Neuron (in vitro differentiated cells): ENCODE results near the gene TP53I11.

Experiments used
- H2AFZ ChIP-seq: one replicate; pipeline ENCODE4 v1.6.1; 2013; ENCODE audit warnings: low read depth, mild to moderate bottlenecking, inconsistent platforms, low read length, moderate library complexity
- H3K27me3 ChIP-seq: one replicate; pipeline ENCODE4 v1.6.1; 2013; ENCODE audit warnings: low read length; ENCODE audit not compliant: insufficient read depth
- H3K36me3 ChIP-seq: one replicate; pipeline ENCODE4 v1.6.1; 2013; ENCODE audit warnings: low read length; ENCODE audit not compliant: insufficient read depth
- H3K4me1 ChIP-seq: one replicate; pipeline ENCODE4 v1.6.1; 2013; ENCODE audit warnings: low read length; ENCODE audit not compliant: insufficient read depth
- H3K4me3 ChIP-seq: 2 replicates; pipeline ENCODE4 v1.5.1; 2013; ENCODE audit warnings: mild to moderate bottlenecking, low read length, moderate library complexity
- H3K9me3 ChIP-seq: one replicate; pipeline ENCODE4 v1.6.1; 2013; ENCODE audit warnings: low read length

Gene TP53I11

DNA sequence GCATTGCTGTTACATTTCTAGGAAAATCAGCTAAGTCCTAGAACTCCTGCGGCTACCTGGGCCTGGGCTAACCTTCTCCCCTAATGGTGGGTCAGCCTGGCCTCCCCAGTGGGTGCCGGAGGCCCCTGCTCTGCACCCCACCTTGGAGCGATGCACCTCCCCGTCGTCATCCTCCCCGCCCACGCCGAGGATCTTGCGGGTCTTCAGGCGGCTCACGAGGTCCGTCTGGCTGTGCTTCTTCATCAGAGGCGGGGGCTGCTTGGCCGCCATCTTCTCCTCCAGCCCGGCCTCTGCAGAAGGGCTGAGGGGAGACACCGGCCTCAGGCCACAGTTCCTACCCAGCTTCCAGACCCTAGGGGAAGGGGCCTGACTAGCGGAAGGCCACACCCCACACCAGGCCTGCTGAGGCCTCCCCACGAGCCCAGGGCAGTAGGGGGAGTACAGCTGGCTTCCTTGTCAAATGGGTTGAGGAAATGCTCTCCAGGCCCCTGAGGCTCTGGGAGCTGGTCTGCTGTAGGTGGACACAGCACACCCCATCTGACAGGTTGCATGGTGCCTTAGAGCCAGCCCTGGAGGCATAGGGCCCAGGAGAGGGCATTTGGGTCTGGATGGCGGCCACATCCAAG, 12.5 kb downstream of the TP53I11 start:
- Histone ChIP-seq H3K4me3 (no peak overlapping the region), H2AFZ (no peak overlapping the region), H3K4me1 (no peaks in the 10 kb centered on the region), H3K36me3 (no peaks in the 10 kb centered on the region), H3K9me3 (no peaks in the 10 kb centered on the region), H3K27me3 (no peaks in the 10 kb centered on the region)

DNA sequence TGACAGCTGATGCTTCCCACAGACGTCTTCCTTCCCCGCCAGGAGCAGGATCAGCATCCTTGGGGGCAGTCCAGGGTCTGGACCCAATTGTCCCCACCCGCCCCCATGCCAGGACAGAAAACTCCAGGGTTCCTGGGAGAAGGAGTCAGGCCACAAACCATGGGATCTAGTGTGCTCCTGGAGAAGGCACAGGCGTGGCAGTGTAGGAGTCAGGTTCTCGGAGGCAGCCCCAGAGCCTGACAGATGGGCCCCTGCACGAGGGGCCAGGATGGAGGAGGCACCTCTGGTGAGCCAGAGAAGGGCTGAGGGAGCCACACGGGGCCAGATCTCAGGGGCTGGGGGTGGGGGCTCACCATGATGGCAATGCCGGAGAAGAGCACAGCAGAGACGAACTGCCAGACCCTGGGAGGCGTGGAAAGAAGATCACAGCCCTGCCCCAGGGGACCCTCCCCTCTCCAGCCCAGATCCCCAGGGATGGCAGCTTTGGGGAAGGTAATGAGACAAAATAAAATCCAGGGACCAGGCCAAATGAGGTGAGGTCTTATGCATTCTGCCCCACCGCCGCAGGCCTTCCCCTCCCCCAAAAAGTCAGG, 13.6 kb downstream of the TP53I11 start:
- Histone ChIP-seq H3K9me3 (no peaks in the 10 kb centered on the region), H3K36me3 (no peaks in the 10 kb centered on the region), H2AFZ (no peak overlapping the region), H3K4me3 (no peak overlapping the region), H3K27me3 (no peaks in the 10 kb centered on the region), H3K4me1 (no peaks in the 10 kb centered on the region)

DNA sequence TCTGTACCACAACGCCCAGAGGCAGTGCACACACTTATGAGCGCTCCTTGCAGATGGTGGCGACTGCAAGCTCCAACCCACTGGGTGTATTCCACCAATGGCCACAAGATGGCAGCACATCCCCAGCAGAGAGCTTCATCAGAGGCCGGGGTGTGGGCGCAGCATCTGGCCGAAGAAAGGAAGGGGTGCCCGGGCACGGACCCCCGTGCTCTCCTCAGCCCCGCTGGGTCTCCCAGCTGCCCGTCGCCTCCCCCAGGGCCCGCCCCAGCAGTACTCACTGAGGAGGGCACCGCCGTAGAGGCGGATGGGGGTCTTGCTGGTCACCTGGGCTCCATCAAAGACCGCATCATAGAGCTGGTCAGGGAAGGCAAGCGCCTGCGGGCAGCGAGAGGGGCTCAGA, 14.2 kb downstream of the TP53I11 start:
- no peaks in the 10 kb centered on the region for H3K4me1 ChIP-seq
- H2AFZ ChIP-seq, result no peak overlapping the region
- H3K9me3 ChIP-seq, result no peaks in the 10 kb centered on the region
- no peak overlapping the region for H3K4me3 ChIP-seq
- H3K36me3 ChIP-seq, result no peaks in the 10 kb centered on the region
- no peaks in the 10 kb centered on the region for H3K27me3 ChIP-seq

DNA sequence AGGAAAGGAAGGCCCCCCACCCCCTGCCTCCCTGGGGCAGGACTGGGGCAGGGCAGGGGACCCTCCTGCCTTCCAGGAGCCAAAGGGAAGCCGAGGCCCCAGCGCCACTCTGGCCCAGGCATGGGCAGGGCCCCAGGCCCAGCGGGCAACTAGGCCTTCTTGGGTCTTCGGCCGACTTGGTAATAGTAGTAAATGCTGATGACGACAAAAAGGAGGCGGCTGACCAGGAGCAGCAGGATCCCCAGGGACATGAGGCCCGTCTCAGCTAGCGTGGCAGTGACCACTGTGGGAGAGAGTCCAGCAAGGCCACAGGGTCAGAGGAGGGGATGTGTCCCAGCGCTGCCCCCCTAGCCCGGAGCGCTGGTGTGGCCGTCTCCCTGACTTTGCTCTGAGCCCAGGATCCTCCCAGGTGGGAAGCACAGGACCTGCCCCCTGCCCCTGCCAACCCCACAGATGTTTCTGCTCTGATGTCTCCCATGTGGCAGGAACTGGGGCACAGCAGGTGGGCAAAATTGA, 15.9 kb downstream of the TP53I11 start:
- H3K4me3 ChIP-seq, result no peak overlapping the region
- H2AFZ ChIP-seq, result no peak overlapping the region
- peaks cover 1% of the 10 kb centered on the region for H3K36me3 ChIP-seq
- H3K9me3 ChIP-seq, result no peaks in the 10 kb centered on the region
- no peaks in the 10 kb centered on the region for H3K4me1 ChIP-seq
- H3K27me3 ChIP-seq, result no peaks in the 10 kb centered on the region

DNA sequence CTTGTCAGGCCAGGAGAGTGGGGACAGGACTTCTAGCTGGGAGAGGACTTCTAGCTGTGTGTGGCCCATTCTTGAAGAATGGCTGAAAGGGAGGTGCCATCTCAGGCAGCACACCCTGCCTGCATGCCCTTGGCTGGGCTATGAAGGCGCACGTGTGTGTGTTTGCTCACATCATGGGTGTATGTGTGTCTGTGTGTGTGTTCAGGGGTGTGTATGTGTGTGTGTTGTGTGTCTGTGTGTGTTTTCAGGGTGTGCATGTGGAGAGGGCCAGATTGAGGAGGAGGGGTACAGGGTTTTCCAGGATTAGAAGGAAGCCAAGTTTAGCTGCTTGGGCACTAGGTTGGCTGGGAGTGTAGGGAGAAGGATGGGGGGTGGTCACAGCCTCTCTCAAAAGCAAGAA, 16.6 kb downstream of the TP53I11 start:
- H3K36me3 ChIP-seq, result peaks cover 7% of the 10 kb centered on the region
- H2AFZ ChIP-seq, result no peak overlapping the region
- H3K9me3 ChIP-seq, result no peaks in the 10 kb centered on the region
- no peak overlapping the region for H3K4me3 ChIP-seq
- H3K4me1 ChIP-seq, result no peaks in the 10 kb centered on the region
- no peaks in the 10 kb centered on the region for H3K27me3 ChIP-seq

DNA sequence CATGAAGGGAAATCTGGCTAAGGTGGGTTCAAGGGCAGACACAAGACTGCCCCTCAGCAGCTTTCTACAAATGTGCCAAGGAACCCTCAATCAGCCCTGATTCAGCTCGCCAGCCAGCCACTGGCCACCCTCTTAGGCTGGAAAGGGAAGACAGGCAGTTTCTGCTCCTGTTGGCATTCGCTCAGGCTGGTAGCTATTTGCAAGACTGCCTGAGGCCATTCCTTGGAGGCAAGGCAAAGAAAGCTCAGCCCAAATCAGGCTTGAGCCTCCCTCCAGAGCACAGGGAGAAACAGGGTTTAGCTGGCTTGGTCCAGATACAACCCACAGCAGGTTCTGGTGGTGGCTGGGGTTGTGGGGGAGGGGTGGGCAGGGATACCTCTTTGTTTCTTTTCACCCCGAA, 19.2 kb downstream of the TP53I11 start:
- Histone ChIP-seq H3K27me3 (no peaks in the 10 kb centered on the region), H3K9me3 (no peaks in the 10 kb centered on the region), H2AFZ (no peak overlapping the region), H3K36me3 (peaks cover 7% of the 10 kb centered on the region), H3K4me3 (no peak overlapping the region), H3K4me1 (no peaks in the 10 kb centered on the region)

DNA sequence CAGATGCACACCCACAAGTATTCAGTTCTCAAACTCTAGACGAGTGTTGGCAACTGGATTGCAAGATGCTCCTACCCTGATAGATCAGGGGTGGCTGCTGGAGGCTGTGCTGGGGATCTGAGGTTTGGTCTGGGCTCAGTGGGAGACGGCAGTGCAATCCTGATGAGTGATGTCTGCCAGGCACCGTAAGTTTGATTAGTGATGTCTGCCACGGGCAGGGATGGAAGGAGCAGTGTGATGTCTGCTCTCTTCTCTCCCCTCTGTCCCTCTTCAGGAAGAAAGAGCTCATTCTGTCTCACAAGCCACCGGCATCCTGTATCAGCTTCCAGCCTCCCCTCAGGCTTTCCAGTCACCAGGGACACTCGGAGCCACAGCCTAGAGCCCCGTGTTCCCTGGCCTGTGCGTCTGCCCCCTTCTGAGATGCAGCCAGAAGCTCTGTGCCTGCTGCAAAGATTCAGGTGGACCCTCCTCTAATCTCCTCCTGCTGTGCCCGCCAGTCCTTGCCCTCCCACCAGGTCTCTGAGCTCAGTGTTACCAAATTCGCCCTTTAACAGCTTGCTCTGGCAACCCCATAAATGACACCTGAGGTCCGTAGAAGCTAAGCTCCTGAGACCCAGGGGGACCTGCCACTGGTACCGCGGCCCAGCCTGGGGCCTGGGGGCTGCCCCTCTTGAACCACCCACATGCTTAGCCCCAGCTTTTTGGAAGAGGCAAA, 19.9 kb downstream of the TP53I11 start:
- H2AFZ ChIP-seq, result no peak overlapping the region
- H3K4me3 ChIP-seq, result no peak overlapping the region
- no peaks in the 10 kb centered on the region for H3K27me3 ChIP-seq
- peaks cover 7% of the 10 kb centered on the region for H3K36me3 ChIP-seq
- H3K9me3 ChIP-seq, result no peaks in the 10 kb centered on the region
- H3K4me1 ChIP-seq, result no peaks in the 10 kb centered on the region

DNA sequence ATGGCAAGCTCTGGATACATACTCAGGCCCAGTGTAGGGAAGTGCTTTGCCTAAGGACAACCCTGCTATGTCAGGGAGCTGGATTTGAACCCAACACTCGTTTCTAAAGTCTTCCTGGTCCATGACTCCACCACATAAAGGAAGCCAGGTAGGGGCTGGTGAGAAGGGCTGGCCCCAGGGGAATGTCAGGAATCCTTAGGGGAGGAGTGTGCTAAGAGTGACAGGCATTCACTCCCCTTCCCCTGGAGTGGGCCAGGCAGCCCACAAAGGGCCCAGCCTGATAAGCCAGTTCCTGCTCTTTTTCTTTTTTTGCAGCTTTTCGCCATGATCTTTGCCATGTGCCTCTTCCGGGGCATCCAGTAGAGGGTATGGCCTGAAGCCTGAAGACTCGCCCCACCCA, 21.9 kb downstream of the TP53I11 start:
- Histone ChIP-seq H2AFZ (no peak overlapping the region), H3K4me1 (no peaks in the 10 kb centered on the region), H3K4me3 (no peak overlapping the region)

DNA sequence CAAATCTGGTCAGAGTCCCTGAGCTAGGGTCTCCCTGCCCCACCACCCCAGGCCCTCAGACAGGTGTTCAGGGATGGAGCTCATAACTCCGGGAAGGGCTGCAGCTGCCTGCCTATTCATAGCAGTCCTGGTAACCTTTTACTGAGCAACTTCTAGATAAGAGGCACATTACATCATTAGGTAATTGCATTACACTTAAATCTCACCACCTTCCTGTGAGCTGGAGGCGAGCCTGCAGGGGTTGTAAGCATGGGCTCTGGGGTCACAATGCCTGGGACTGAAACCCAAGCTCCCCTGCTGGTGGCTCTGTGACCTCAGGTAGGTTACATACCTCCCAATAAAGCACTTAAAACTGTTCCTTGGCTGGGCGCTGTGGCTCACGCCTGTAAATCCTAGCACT, 22.5 kb downstream of the TP53I11 start:
- H3K4me1 ChIP-seq, result no peaks in the 10 kb centered on the region
- H3K9me3 ChIP-seq, result no peaks in the 10 kb centered on the region
- no peaks in the 10 kb centered on the region for H3K27me3 ChIP-seq

More for the DNA sequence above, 21.9 kb downstream of the TP53I11 start:
- Histone ChIP-seq H3K36me3 (peaks cover 11% of the 10 kb centered on the region), H3K27me3 (no peaks in the 10 kb centered on the region), H3K9me3 (no peaks in the 10 kb centered on the region)

DNA sequence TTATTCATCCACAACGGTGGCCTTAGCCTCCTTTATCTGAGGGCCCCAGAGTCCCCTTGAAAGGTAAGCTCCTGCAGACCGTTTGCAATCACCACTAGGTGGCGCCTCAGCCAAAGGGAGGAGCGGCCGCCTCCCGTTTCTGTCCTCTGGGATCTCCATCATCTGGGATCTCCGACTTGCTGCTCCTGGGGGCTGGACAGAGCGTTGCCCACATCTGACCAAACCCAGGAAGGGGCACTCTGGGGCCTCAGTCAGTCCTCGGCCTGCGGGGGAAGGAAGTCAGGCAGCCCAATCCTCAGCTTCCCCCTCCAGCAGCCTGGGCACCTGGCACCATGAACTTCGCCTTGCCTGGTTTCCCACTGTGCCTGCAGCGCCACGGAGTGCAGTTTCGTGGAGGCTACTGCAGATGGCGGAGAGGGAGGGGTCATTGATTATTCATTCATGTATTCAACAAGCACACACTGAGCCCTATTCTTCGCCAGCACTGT, 23.5 kb downstream of the TP53I11 start:
- no peaks in the 10 kb centered on the region for H3K4me1 ChIP-seq
- H3K27me3 ChIP-seq, result no peaks in the 10 kb centered on the region
- peaks cover 20% of the 10 kb centered on the region for H3K36me3 ChIP-seq
- no peak overlapping the region for H2AFZ ChIP-seq
- no peaks in the 10 kb centered on the region for H3K9me3 ChIP-seq
- no peak overlapping the region for H3K4me3 ChIP-seq

More for the DNA sequence above, 22.5 kb downstream of the TP53I11 start:
- no peak overlapping the region for H2AFZ ChIP-seq
- H3K36me3 ChIP-seq, result peaks cover 15% of the 10 kb centered on the region
- no peak overlapping the region for H3K4me3 ChIP-seq

DNA sequence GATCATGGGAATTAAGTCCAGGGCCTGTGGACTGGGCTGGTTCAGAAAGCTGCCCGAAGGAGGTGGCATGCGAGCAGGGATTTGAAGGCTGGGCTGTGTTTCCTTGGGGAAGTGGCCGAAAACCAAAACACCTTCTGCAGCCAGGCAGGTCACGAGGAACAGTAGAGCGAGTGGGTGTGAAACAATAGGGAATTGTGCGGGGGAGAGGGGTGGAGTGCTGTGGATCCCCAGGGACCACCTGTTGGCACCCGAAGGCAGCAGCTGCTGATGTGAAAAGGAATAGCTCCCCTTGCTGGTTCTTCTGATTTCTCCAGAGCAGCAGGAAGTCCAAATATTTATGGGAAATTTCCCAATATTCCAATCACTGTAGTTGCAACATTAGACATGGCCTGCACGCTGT, 24.6 kb downstream of the TP53I11 start:
- peaks cover 20% of the 10 kb centered on the region for H3K36me3 ChIP-seq
- no peaks in the 10 kb centered on the region for H3K27me3 ChIP-seq
- H3K9me3 ChIP-seq, result no peaks in the 10 kb centered on the region
- no peaks in the 10 kb centered on the region for H3K4me1 ChIP-seq
- H2AFZ ChIP-seq, result no peak overlapping the region
- no peak overlapping the region for H3K4me3 ChIP-seq

DNA sequence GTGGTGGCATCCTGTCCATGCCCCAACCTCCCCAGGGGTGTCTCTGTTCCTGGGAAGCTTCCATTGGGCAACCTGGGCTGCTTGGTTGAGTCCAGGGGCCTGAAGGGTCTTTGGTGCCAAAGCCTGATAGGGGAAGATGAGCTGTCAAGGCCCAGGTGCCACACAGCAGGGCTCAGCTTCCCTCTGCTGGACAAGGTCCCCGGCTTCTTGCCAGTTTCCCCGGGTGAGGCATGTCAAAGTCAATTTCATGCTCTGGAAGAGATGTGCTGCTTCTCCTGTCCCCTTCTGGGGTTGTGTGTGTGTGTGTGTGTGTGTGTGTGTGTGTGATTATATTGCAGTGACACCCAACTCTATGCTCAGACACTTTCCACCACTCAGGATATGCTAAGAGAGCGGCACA, 26.9 kb downstream of the TP53I11 start:
- Histone ChIP-seq H3K9me3 (no peaks in the 10 kb centered on the region), H3K27me3 (no peaks in the 10 kb centered on the region), H3K36me3 (peaks cover 35% of the 10 kb centered on the region)

DNA sequence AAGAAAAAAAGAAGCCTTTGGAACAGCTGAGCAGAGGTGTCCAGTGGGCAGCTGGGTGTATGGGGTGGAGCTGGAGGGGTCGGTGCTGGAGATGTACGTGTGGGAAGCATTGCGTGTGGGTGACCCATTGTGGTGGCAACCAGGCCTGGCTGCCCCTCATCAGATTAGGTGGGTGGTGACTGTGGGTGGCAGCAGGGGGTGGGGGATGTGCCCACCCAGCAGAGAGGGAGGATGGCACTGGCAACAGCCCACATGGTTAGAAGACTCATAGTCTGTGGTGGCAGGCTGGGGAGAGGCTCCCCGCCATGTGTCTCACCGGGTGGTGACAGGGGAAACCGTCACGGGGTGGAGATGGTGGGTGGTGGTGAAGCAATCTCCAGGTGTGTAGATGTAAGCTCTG, 27.6 kb downstream of the TP53I11 start:
- Histone ChIP-seq H3K4me3 (no peak overlapping the region), H3K36me3 (peaks cover 38% of the 10 kb centered on the region), H3K9me3 (no peaks in the 10 kb centered on the region), H2AFZ (no peak overlapping the region), H3K27me3 (no peaks in the 10 kb centered on the region), H3K4me1 (no peaks in the 10 kb centered on the region)

More for the DNA sequence above, 26.9 kb downstream of the TP53I11 start:
- Histone ChIP-seq H2AFZ (no peak overlapping the region), H3K4me1 (no peaks in the 10 kb centered on the region), H3K4me3 (no peak overlapping the region)
